ENCODE data around the gene RSPO3. TPM values are rescaled to one million over a fixed set of nuclear protein-coding genes. Genes with fewer than 3 reads are reported as not detected.

Gene RSPO3
- total RNA-seq, 1 donor from 2014 or later = 8.0 TPM

- DNase-seq = peak; percentile 30
- no peaks in the 10 kb centered on the region for H3K36me3 ChIP-seq
- intact Hi-C loops (cut with DNase I) = no loop called here
- TF ChIP-seq CTCF (IDR thresholded peaks at IDR 0.05) = no peak
- peak overlapping the region; percentile 59 for H3K4me3 ChIP-seq
- no peak overlapping the region for H3K27ac ChIP-seq
- H3K27me3 ChIP-seq (ENCODE audit: low read depth) = peaks cover 38% of the 10 kb centered on the region
- peaks cover 26% of the 10 kb centered on the region for H3K4me1 ChIP-seq
- H3K9me3 ChIP-seq = no peaks in the 10 kb centered on the region
- ATAC-seq = no peak
Observed at GRCh38 chr6:127117979-127118297, 533 bp upstream of the RSPO3 start.

GRCh38 chr6:127119102-127120022 is 891 bp downstream of the RSPO3 start:
- Histone ChIP-seq H3K4me1 (peaks cover 26% of the 10 kb centered on the region), H3K27me3 (ENCODE audit: low read depth) (peaks cover 38% of the 10 kb centered on the region), H3K27ac (no peak overlapping the region), H3K9me3 (no peaks in the 10 kb centered on the region), H3K4me3 (peak overlapping the region; percentile 59), H3K36me3 (no peaks in the 10 kb centered on the region)
- ATAC-seq (peak; percentile 51 to 53), DNase-seq (peak; percentile 48)
- intact Hi-C loops (cut with DNase I) = no loop called here
- TF ChIP-seq CTCF (IDR thresholded peaks at IDR 0.05) = no peak

- intact Hi-C loops (cut with DNase I) = no loop called here
- ATAC-seq (peak; percentile 10 to 17), DNase-seq (peak; percentile 44)
- Histone ChIP-seq H3K27ac (no peak overlapping the region), H3K9me3 (no peaks in the 10 kb centered on the region), H3K36me3 (no peaks in the 10 kb centered on the region), H3K4me1 (peaks cover 26% of the 10 kb centered on the region), H3K27me3 (ENCODE audit: low read depth) (peaks cover 38% of the 10 kb centered on the region), H3K4me3 (peak overlapping the region; percentile 59)
- TF ChIP-seq CTCF (IDR thresholded peaks at IDR 0.05) = no peak
Observed at GRCh38 chr6:127120023-127120786, 1.7 kb downstream of the RSPO3 start.

- H3K4me3 ChIP-seq = peak overlapping the region; percentile 59
- TF ChIP-seq CTCF (IDR thresholded peaks at IDR 0.05) = peak; percentile 64
- intact Hi-C loops (cut with DNase I) = no loop called here
- H3K36me3 ChIP-seq = no peaks in the 10 kb centered on the region
- H3K27ac ChIP-seq = no peak overlapping the region
- peaks cover 38% of the 10 kb centered on the region for H3K27me3 ChIP-seq (ENCODE audit: low read depth)
- H3K9me3 ChIP-seq = no peaks in the 10 kb centered on the region
- DNase-seq (peak; percentile 79), ATAC-seq (peak; percentile 87 to 88)
- H3K4me1 ChIP-seq = peaks cover 26% of the 10 kb centered on the region
Observed at GRCh38 chr6:127120787-127121636, 2.5 kb downstream of the RSPO3 start.

- H3K9me3 ChIP-seq = no peaks in the 10 kb centered on the region
- DNase-seq = no peak
- H3K4me3 ChIP-seq = no peak overlapping the region
- H3K36me3 ChIP-seq = no peaks in the 10 kb centered on the region
- no peak for TF ChIP-seq CTCF (IDR thresholded peaks at IDR 0.05)
- H3K4me1 ChIP-seq = peaks cover 26% of the 10 kb centered on the region
- intact Hi-C loops (cut with DNase I) = no loop called here
- ATAC-seq = no peak
- no peak overlapping the region for H3K27ac ChIP-seq
- H3K27me3 ChIP-seq (ENCODE audit: low read depth) = peaks cover 38% of the 10 kb centered on the region
Observed at GRCh38 chr6:127121637-127121960, 3.1 kb downstream of the RSPO3 start.

All from lower lobe of right lung (tissue), 2 donors.